GM12878 (cell line): Measurements from ENCODE around the gene SNX32. TPM values are rescaled to one million over a fixed set of nuclear protein-coding genes. Genes with fewer than 3 reads are reported as not detected.
A peak's percentile ranks its signal among the peaks of the same experiment; 100 is the strongest.

Experiments
- BCL11A ChIP-seq: IDR thresholded peaks from 2 replicates; pipeline ENCODE4 v1.6.1; 2011; ENCODE audit warnings: low read depth, low read length
- CREB1 ChIP-seq: IDR thresholded peaks from 2 replicates; pipeline ENCODE4 v1.6.1; 2012; ENCODE audit warnings: low read depth, mild to moderate bottlenecking, inconsistent platforms
- CREM ChIP-seq: IDR thresholded peaks from 2 replicates; pipeline ENCODE4 v1.6.1; 2014; ENCODE audit warnings: antibody characterized with exemption, low read depth
- CTCF ChIP-seq, 3 experiments: IDR thresholded peaks in 2 of 3; conservative IDR thresholded peaks in 1 of 3; 2 replicates each; pipeline ENCODE4 v1.5.1; 2011; ENCODE audit warnings: low read depth in 3 of 3, low read length in 3 of 3, mild to moderate bottlenecking in 3 of 3, control low read depth in 2 of 3, moderate library complexity in 2 of 3, inconsistent platforms in 1 of 3, mixed read lengths in 1 of 3; ENCODE audit not compliant: control insufficient read depth in 2 of 3, insufficient read depth in 1 of 3; ENCODE audit errors: extremely low read depth in 1 of 3
- ELK1 ChIP-seq: IDR thresholded peaks from 2 replicates; pipeline ENCODE4 v1.6.1; 2012; ENCODE audit warnings: low read depth, low read length, improper control_type of control experiment
- FOS ChIP-seq: IDR thresholded peaks from 3 replicates; pipeline ENCODE4 v1.6.1; 2011; ENCODE audit warnings: borderline replicate concordance; ENCODE audit not compliant: insufficient read length; ENCODE audit errors: extremely low read depth
- GATAD2B ChIP-seq: fragments of 450-650 bp; conservative IDR thresholded peaks from 2 replicates; pipeline ENCODE4 v1.6.1; 2017; ENCODE audit warnings: low read depth, mild to moderate bottlenecking, moderate library complexity
- HSF1 ChIP-seq: fragments of 150-350 bp; IDR thresholded peaks from 2 replicates; pipeline ENCODE4 v1.6.1; 2014; ENCODE audit warnings: mild to moderate bottlenecking, low read depth, low read length
- IRF4 ChIP-seq: IDR thresholded peaks from 2 replicates; pipeline ENCODE4 v1.6.1; 2011; ENCODE audit warnings: low read depth, low read length
- IRF5 ChIP-seq: fragments of 450-650 bp; IDR thresholded peaks from 2 replicates; pipeline ENCODE4 v1.6.1; 2017; ENCODE audit warnings: borderline replicate concordance
- MAX ChIP-seq: IDR thresholded peaks from 2 replicates; pipeline ENCODE4 v1.6.1; 2012; ENCODE audit warnings: low read depth, low read length, improper control_type of control experiment
- MTA2 ChIP-seq: fragments of 450-650 bp; IDR thresholded peaks from 2 replicates; pipeline ENCODE4 v1.6.1; 2016; ENCODE audit warnings: low read depth, mild to moderate bottlenecking, moderate library complexity
- POLR2AphosphoS5 ChIP-seq: IDR thresholded peaks from 2 replicates; pipeline ENCODE4 v1.6.1; 2011; ENCODE audit warnings: mild to moderate bottlenecking, low read length, inconsistent platforms
- PRDM15 ChIP-seq: fragments of 450-650 bp; formaldehyde crosslinking; IDR thresholded peaks from 2 replicates; pipeline ENCODE4 v1.4.0; 2020; ENCODE audit warnings: mild to moderate bottlenecking, moderate library complexity
- STAT3 ChIP-seq: IDR thresholded peaks from 2 replicates; pipeline ENCODE4 v1.6.1; 2011; ENCODE audit warnings: low read depth, low read length, improper control_type of control experiment
- TCF12 ChIP-seq: IDR thresholded peaks from 2 replicates; pipeline ENCODE4 v1.6.1; 2011; ENCODE audit warnings: low read depth, mild to moderate bottlenecking, low read length
- ZNF217 ChIP-seq: fragments of 450-650 bp; IDR thresholded peaks from 2 replicates; pipeline ENCODE4 v1.6.1; 2017; ENCODE audit warnings: antibody characterized with exemption, mild to moderate bottlenecking
- ZZZ3 ChIP-seq: IDR thresholded peaks from 2 replicates; pipeline ENCODE4 v1.6.1; 2011; ENCODE audit warnings: low read depth; ENCODE audit not compliant: control insufficient read depth, insufficient read length
- polyA plus RNA-seq, 11 experiments: library from polyadenylated mRNA; depleted of rRNA in 4 of 11; unstranded in 6 of 11; stranded (reverse) in 5 of 11; fragments of >200 nt; fragmentation: Nextera tagmentation in 4 of 11; fragmentation: Illumina TruSeq in 1 of 11; extraction: Ambion mirVana in 4 of 11; extraction: Trizol in 1 of 11; gene quantifications; 1 replicate in 1 of 11; 2 replicates in 10 of 11; pipeline versions ENCODE4 v1.2.1 to v1.2.3, GENCODE V29; 2011 to 2016; ENCODE audit warnings: inconsistent platforms in 2 of 11, missing spikeins in 2 of 11, low read depth in 1 of 11
- total RNA-seq, 4 experiments: library from RNA; depleted of rRNA in 3 of 4; stranded (reverse); fragments of >200 nt in 3 of 4; fragmentation: Illumina TruSeq in 1 of 4; extraction: Trizol in 1 of 4; gene quantifications; 2 replicates each; pipeline versions ENCODE4 v1.2.1 to v1.2.3, GENCODE V29; 2013 to 2021

SNX32 gene
- total and polyA plus RNA-seq, 10 of the 15 experiments (the other 5 are each of a cell fraction or from before 2014, with no cell fraction given), result 0.04 to 1.5 (median 0.11) TPM; not detected in 1

GRCh38 chr11:65873318-65874156 is 39.8 kb downstream of the SNX32 start (continued):
- TF ChIP-seq CTCF (IDR thresholded peaks at IDR 0.05 in 2 of 3, conservative IDR thresholded peaks at IDR 0.05 in 1 of 3; ENCODE audit: control insufficient read depth in 2 of 3, extremely low read depth in 1 of 3, insufficient read depth in 1 of 3, low read depth in 3 of 3, low read length in 3 of 3), result no peak
- TF ChIP-seq MTA2, result no peak
- peak; percentile 73 for TF ChIP-seq GATAD2B
- TF ChIP-seq PRDM15 (CRISPR knock-in tag), result no peak
- peak; percentile 85 for TF ChIP-seq ZNF217
- TF ChIP-seq FOS, result no peak
- TF ChIP-seq TCF12, result no peak
- TF ChIP-seq HSF1, result no peak
- peak; percentile 56; the same call in 1 of the 2 replicates for TF ChIP-seq CREM
- no peak for TF ChIP-seq ZZZ3
- TF ChIP-seq CREB1, result peak; percentile 79
- no peak for TF ChIP-seq STAT3
- no peak for TF ChIP-seq BCL11A
- TF ChIP-seq ELK1, result no peak
- TF ChIP-seq MAX, result peak; percentile 92
- no peak for TF ChIP-seq IRF4
- TF ChIP-seq IRF5, result no peak
- TF ChIP-seq POLR2AphosphoS5, result peak; percentile 39; the same call in 1 of the 2 replicates
